SK-N-SH (cell line): Measurements from ENCODE around the gene PIK3C2B. TPM values are rescaled to one million over a fixed set of nuclear protein-coding genes. Genes with fewer than 3 reads are reported as not detected.

Experiments used
- CTCF ChIA-PET: fragments of 300-600, 350-600 bp; formaldehyde crosslinking; extraction: SDS; loops from one replicate; lab custom pipeline; 2021; lab: Yijun Ruan, JAX
- POLR2A ChIA-PET: fragments of 350-600 bp; sonication (Branson Sonifier 250); formaldehyde crosslinking; extraction: SDS; loops from one replicate; lab custom pipeline; 2020; ENCODE audit warnings: antibody characterized with exemption, inconsistent platforms; lab: Yijun Ruan, JAX
- DNase-seq: peaks from one replicate; pipeline ENCODE4 v3.0.0; 2012
- H2AFZ ChIP-seq: fragments of 200-600 bp; sonication (generic); 2 replicates; pipeline ENCODE4 v1.8.1; 2016; ENCODE audit warnings: antibody characterized with exemption, mild to moderate bottlenecking, low read depth
- H3F3A ChIP-seq: fragments of 200-600 bp; sonication (generic); replicated peaks from 2 replicates; pipeline ENCODE3; 2016; ENCODE audit warnings: antibody characterized with exemption, mild to moderate bottlenecking; ENCODE audit not compliant: insufficient read depth
- H3K27ac ChIP-seq, 2 experiments: fragments of 200-500 bp in 1 of 2; fragments of 200-600 bp in 1 of 2; sonication (Bioruptor generic) in 1 of 2; sonication (generic), shearing (Covaris generic) in 1 of 2; 2 replicates each; pipeline versions ENCODE4 v1.5.1 to v1.6.1; 2014 to 2016; ENCODE audit warnings: low read depth in 2 of 2, inconsistent platforms in 1 of 2, low read length in 1 of 2, mild to moderate bottlenecking in 1 of 2, mixed read lengths in 1 of 2
- H3K27me3 ChIP-seq: fragments of 200-600 bp; sonication (generic), shearing (Covaris generic); 2 replicates; pipeline ENCODE4 v1.6.1; 2016; ENCODE audit warnings: mixed run types; ENCODE audit not compliant: insufficient read depth
- H3K36me3 ChIP-seq, 2 experiments: fragments of 200-500 bp in 1 of 2; fragments of 200-600 bp in 1 of 2; sonication (Bioruptor generic) in 1 of 2; sonication (generic) in 1 of 2; replicated peaks in 1 of 2; 2 replicates each; pipeline versions ENCODE3 to v1.5.1; 2014 to 2016; ENCODE audit warnings: low read length in 1 of 2, mild to moderate bottlenecking in 1 of 2; ENCODE audit not compliant: insufficient read depth in 2 of 2, control insufficient read depth in 1 of 2
- H3K4me1 ChIP-seq, 2 experiments: fragments of 200-500 bp in 1 of 2; fragments of 200-600 bp in 1 of 2; sonication (Bioruptor generic) in 1 of 2; sonication (generic), shearing (Covaris generic) in 1 of 2; 2 replicates each; pipeline versions ENCODE4 v1.5.1 to v1.6.1; 2014 to 2016; ENCODE audit warnings: low read depth in 1 of 2, low read length in 1 of 2, mixed run types in 1 of 2; ENCODE audit not compliant: insufficient read depth in 2 of 2, control insufficient read depth in 1 of 2
- H3K4me2 ChIP-seq: fragments of 200-600 bp; sonication (generic), shearing (Covaris generic); 2 replicates; pipeline ENCODE4 v1.6.1; 2017; ENCODE audit warnings: mixed run types
- H3K4me3 ChIP-seq, 2 experiments: fragments of 200-500 bp in 1 of 2; fragments of 200-600 bp in 1 of 2; sonication (Bioruptor generic) in 1 of 2; sonication (generic), shearing (Covaris generic) in 1 of 2; 2 replicates each; pipeline versions ENCODE4 v1.5.1 to v1.8.1; 2014 to 2016; ENCODE audit warnings: low read depth in 2 of 2, inconsistent platforms in 1 of 2, low read length in 1 of 2, mild to moderate bottlenecking in 1 of 2, mixed read lengths in 1 of 2, moderate library complexity in 1 of 2
- H3K79me2 ChIP-seq: fragments of 200-600 bp; sonication (generic); 2 replicates; pipeline ENCODE4 v1.8.1; 2017; ENCODE audit warnings: mild to moderate bottlenecking; ENCODE audit not compliant: insufficient read depth
- H3K9ac ChIP-seq: fragments of 200-600 bp; sonication (generic); 2 replicates; pipeline ENCODE4 v1.6.1; 2017; ENCODE audit warnings: mixed run types
- H3K9me2 ChIP-seq: fragments of 200-600 bp; sonication (generic); 2 replicates; pipeline ENCODE4 v1.6.1; 2017; ENCODE audit warnings: mixed run types
- H3K9me3 ChIP-seq: fragments of 200-600 bp; sonication (generic); 2 replicates; pipeline ENCODE4 v1.6.1; 2017; ENCODE audit warnings: mixed run types, mild to moderate bottlenecking, moderate library complexity
- H4K20me1 ChIP-seq: fragments of 200-600 bp; sonication (generic); 2 replicates; pipeline ENCODE4 v1.6.1; 2017; ENCODE audit warnings: mild to moderate bottlenecking, mixed run types; ENCODE audit not compliant: insufficient read depth
- CHD2 ChIP-seq: fragments of 150-350 bp; IDR thresholded peaks from 2 replicates; pipeline ENCODE4 v1.6.1; 2018; ENCODE audit warnings: low read length; ENCODE audit not compliant: partially characterized antibody
- CTCF ChIP-seq: fragments of 200-600 bp; sonication (generic); IDR thresholded peaks from 2 replicates; pipeline ENCODE4 v1.6.1; 2017; ENCODE audit warnings: antibody characterized with exemption, mild to moderate bottlenecking, moderate library complexity
- EZH2phosphoT487 ChIP-seq: fragments of 200-600 bp; sonication (generic); IDR thresholded peaks from 2 replicates; pipeline ENCODE4 v1.6.1; 2017; ENCODE audit warnings: low read depth, mixed run types, mild to moderate bottlenecking, antibody characterized with exemption, moderate library complexity, borderline replicate concordance
- FOXJ3 ChIP-seq: sonication (generic); formaldehyde crosslinking; IDR thresholded peaks from 2 replicates; pipeline ENCODE4 v1.5.1; 2020; ENCODE audit warnings: mild to moderate bottlenecking, missing genetic modification reagents
- GATA2 ChIP-seq: sonication (generic); formaldehyde crosslinking; IDR thresholded peaks from 2 replicates; pipeline ENCODE4 v1.5.0; 2020; ENCODE audit warnings: mild to moderate bottlenecking, missing genetic modification reagents
- IRF3 ChIP-seq: fragments of 150-350 bp; IDR thresholded peaks from 2 replicates; pipeline ENCODE4 v1.6.1; 2016; ENCODE audit warnings: mild to moderate bottlenecking, low read depth, low read length
- JUND ChIP-seq: IDR thresholded peaks from 2 replicates; pipeline ENCODE4 v1.4.0; 2012
- MEF2A ChIP-seq: IDR thresholded peaks from 2 replicates; pipeline ENCODE4 v1.4.0; 2012; ENCODE audit warnings: low read depth, borderline replicate concordance
- NRF1 ChIP-seq: IDR thresholded peaks from 2 replicates; pipeline ENCODE4 v1.6.1; 2012; ENCODE audit warnings: low read depth, mild to moderate bottlenecking, low read length
- POLR2AphosphoS5 ChIP-seq: IDR thresholded peaks from 2 replicates; pipeline ENCODE4 v1.6.1; 2012; ENCODE audit warnings: low read depth, low read length
- RCOR1 ChIP-seq: fragments of 150-350 bp; IDR thresholded peaks from 2 replicates; pipeline ENCODE4 v1.6.1; 2017; ENCODE audit warnings: antibody characterized with exemption, low read length
- RFX5 ChIP-seq: IDR thresholded peaks from 2 replicates; pipeline ENCODE4 v1.6.1; 2012; ENCODE audit warnings: mild to moderate bottlenecking, improper control_type of control experiment, low read length
- SIN3A ChIP-seq: IDR thresholded peaks from 2 replicates; pipeline ENCODE4 v1.6.1; 2012; ENCODE audit warnings: low read depth, mild to moderate bottlenecking, low read length, moderate library complexity, borderline replicate concordance
- TAF1 ChIP-seq: IDR thresholded peaks from 2 replicates; pipeline ENCODE4 v1.6.1; 2012; ENCODE audit warnings: low read depth, mild to moderate bottlenecking, low read length, moderate library complexity, borderline replicate concordance
- TEAD4 ChIP-seq: IDR thresholded peaks from 2 replicates; pipeline ENCODE4 v1.4.0; 2012; ENCODE audit warnings: mild to moderate bottlenecking, borderline replicate concordance; ENCODE audit not compliant: insufficient read depth
- WGBS: methylation state at CpG from one replicate; pipeline ENCODE4 v1.1.6; 2017; ENCODE audit warnings: low lambda C conversion rate; 5-methylcytosine and 5-hydroxymethylcytosine counted together
- polyA plus RNA-seq, 3 experiments: library from polyadenylated mRNA; depleted of rRNA; stranded (reverse); fragments of >200 nt; gene quantifications; 2 replicates each; pipeline ENCODE4 v1.2.3, GENCODE V29; 2012

PIK3C2B gene
- polyA plus RNA-seq, 1 of the 3 experiments (the other 2 are of a cell fraction) = 6.5 TPM

GRCh38 chr1:204450461-204451257 lies 43.9 kb downstream of the PIK3C2B start:
- no peaks in the 10 kb centered on the region for H3K9me3 ChIP-seq
- DNase-seq = no peak
- ChIA-PET CTCF (interaction anchor here (0.6 to 35.1 kb wide), 4 partner anchors 16 to 296 kb away, joined by 3 to 1005 read pairs (median 68); partner anchors contain the start of gene PIK3C2B), POLR2A (interaction anchor here (0.6 kb wide), 1 partner anchor 182 kb away, joined by 4 read pairs; no protein-coding TSS in a partner anchor)
- H4K20me1 ChIP-seq = no peaks in the 10 kb centered on the region
- peaks cover 0 to 8% of the 10 kb centered on the region in 2 experiments for H3K36me3 ChIP-seq
- no peaks in the 10 kb centered on the region for H3K9me2 ChIP-seq
- H3K4me2 ChIP-seq = no peak overlapping the region
- TF ChIP-seq IRF3 = no peak
- TF ChIP-seq NRF1 = no peak
- no peak for TF ChIP-seq TAF1
- no peak overlapping the region for H3K9ac ChIP-seq
- no peaks in the 10 kb centered on the region for H3F3A ChIP-seq
- H3K27ac ChIP-seq = no peak overlapping the region
- H2AFZ ChIP-seq = no peak overlapping the region
- H3K4me3 ChIP-seq = no peak overlapping the region
- no peaks in the 10 kb centered on the region for H3K79me2 ChIP-seq
- 92% methylated on average over 7 of the region's 8 CpGs for WGBS
- no peaks in the 10 kb centered on the region; a peak in 1 of 4 replicates for H3K4me1 ChIP-seq
- no peaks in the 10 kb centered on the region for H3K27me3 ChIP-seq

- Histone ChIP-seq H3K9me3 (no peaks in the 10 kb centered on the region), H3K4me3 (no peak overlapping the region), H3K27ac (no peak overlapping the region), H3K9ac (no peak overlapping the region), H3K36me3 (peaks cover 0 to 5% of the 10 kb centered on the region in 2 experiments), H2AFZ (no peak overlapping the region), H4K20me1 (no peaks in the 10 kb centered on the region), H3K4me2 (no peak overlapping the region), H3F3A (no peaks in the 10 kb centered on the region), H3K27me3 (no peaks in the 10 kb centered on the region), H3K79me2 (no peaks in the 10 kb centered on the region), H3K4me1 (no peaks in the 10 kb centered on the region; a peak in 1 of 4 replicates), H3K9me2 (no peaks in the 10 kb centered on the region)
- POLR2A ChIA-PET = no interaction called here
- no peak for DNase-seq
- 70% methylated on average over 5 of the region's 8 CpGs for WGBS
- TF ChIP-seq IRF3 = no peak
- no peak for TF ChIP-seq RCOR1
- TF ChIP-seq SIN3A = no peak
- TF ChIP-seq POLR2AphosphoS5 = no peak
- no peak for TF ChIP-seq RFX5
- no peak for TF ChIP-seq JUND
- TF ChIP-seq GATA2 (CRISPR knock-in tag) = no peak
- no peak for TF ChIP-seq MEF2A
- no peak for TF ChIP-seq TAF1
- no peak for TF ChIP-seq FOXJ3
- TF ChIP-seq EZH2phosphoT487 = no peak
- TF ChIP-seq TEAD4 = no peak
- no peak for TF ChIP-seq CHD2
- no peak for TF ChIP-seq CTCF
- CTCF ChIA-PET = interaction anchor here (0.6 to 35.1 kb wide), 5 partner anchors 15 to 297 kb away, joined by 3 to 1005 read pairs (median 3); partner anchors contain the start of gene PIK3C2B
Observed at GRCh38 chr1:204449678-204450280, 44.8 kb downstream of the PIK3C2B start.
